Fibroblast of pulmonary artery (primary cell): ENCODE results near the gene OTUD7B.

Experiments
- DNase-seq: peaks from one replicate; pipeline ENCODE4 v3.0.0-alpha.2; 2010; ENCODE audit warnings: low read depth
- H3K4me3 ChIP-seq: replicated peaks from 2 replicates; pipeline ENCODE4 v1.5.1; 2011; ENCODE audit warnings: low read depth, mild to moderate bottlenecking, control low read depth, low read length, moderate library complexity
- TF ChIP-seq, protein P1 (sequence below): IDR thresholded peaks from 2 replicates; pipeline ENCODE4 v1.5.1; 2011; ENCODE audit warnings: mild to moderate bottlenecking, control low read depth, low read length, inconsistent platforms; ENCODE audit errors: missing control alignments

The OTUD7B gene

DNA sequence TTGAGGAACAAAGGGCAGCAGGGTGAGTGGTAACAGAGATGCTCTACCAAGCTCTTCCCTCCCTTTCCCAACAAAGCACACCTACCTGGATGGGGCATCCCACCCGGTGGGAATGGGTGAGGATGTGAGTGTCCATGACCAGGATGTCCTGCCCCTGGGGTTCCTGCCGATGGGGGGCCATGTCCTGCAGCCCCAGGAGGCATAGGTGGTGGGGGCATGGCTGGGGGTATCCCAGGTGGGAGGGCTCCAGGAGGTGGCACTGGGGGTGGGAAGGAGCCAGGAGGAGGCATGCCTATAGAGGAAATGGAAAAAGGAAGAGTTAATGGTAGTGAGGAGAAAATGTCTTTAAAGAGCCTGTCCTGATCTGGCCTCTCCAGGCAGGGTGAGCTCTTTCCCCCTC is 84.8 kb downstream of the OTUD7B start:
- no peak for DNase-seq
- TF ChIP-seq, protein P1, sequence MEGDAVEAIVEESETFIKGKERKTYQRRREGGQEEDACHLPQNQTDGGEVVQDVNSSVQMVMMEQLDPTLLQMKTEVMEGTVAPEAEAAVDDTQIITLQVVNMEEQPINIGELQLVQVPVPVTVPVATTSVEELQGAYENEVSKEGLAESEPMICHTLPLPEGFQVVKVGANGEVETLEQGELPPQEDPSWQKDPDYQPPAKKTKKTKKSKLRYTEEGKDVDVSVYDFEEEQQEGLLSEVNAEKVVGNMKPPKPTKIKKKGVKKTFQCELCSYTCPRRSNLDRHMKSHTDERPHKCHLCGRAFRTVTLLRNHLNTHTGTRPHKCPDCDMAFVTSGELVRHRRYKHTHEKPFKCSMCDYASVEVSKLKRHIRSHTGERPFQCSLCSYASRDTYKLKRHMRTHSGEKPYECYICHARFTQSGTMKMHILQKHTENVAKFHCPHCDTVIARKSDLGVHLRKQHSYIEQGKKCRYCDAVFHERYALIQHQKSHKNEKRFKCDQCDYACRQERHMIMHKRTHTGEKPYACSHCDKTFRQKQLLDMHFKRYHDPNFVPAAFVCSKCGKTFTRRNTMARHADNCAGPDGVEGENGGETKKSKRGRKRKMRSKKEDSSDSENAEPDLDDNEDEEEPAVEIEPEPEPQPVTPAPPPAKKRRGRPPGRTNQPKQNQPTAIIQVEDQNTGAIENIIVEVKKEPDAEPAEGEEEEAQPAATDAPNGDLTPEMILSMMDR = no peak
- H3K4me3 ChIP-seq = no peak overlapping the region

DNA sequence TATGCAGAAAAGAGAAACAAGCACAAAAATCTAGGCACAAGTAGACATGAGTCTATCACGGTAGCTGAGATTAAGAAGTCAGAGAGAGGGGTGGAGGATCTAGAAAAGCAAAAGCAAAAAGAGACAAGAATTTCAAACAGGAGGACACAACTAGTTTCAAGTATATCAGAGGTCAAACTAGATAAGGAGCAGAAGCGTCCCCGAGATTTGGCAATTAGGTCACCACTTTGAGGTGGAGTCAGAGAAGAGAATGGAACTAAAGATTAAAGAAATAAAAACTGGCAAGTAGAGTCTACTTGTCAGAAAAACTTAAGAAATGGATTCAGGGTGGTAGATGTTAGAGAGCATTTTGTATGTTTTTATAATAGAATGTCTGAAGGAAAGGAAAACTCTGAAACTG is 85.2 kb downstream of the OTUD7B start:
- TF ChIP-seq, protein P1 = no peak
- DNase-seq = no peak
- no peak overlapping the region for H3K4me3 ChIP-seq

DNA sequence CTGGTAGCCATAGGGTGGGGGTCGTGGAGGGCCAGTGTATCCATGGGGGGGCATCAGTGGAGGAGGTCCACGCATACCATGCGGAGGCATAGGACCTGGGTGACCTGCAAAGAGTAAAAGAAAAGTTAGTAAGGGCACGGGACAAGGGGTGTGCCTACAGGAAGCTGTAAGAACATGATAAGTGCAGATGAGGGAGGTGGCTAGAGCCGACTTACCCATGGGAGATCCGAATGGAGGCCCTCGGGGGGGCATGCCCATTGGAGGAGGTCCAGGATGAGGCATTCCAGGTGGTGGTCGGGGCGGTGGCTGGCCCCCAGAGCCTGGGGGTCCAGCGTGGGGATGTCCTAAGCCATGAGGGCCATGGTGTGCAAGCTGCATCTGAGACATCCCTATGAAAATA is 86.9 kb downstream of the OTUD7B start:
- no peak overlapping the region for H3K4me3 ChIP-seq
- TF ChIP-seq, protein P1 = no peak
- no peak for DNase-seq

DNA sequence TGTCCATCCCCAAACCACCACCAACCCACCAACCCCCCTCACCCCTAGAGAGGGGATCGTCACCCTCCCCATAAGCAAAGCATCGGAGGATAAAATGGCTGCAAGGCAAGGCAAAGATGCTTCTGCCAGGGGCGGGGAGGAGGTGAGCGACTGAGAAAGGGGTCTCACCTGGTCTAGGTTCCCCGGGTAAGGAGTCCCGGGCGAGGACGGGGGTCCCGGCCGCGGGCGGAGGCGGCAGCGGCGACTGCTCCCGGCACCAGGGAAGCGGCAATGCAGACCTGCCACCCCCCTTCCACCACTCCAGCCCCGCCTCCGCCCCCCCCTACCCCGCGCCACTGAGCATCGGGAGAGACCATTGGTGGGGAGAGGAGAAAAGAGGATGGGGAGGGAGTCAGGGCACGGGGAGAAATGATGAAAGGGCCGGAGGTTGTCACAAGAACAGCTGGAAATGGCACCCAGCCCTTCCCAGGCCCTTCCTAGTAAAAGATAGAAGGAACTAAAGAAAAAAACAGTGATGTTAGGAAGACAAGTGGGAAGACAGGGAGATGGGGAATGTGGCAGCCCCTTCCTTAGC is 92.9 kb downstream of the OTUD7B start, which contains the start of gene SV2A:
Gene SV2A (minus strand): TSS at position 274 of the 574 bp plus-strand sequence. CDS start 4,004 bp downstream, outside the sequence.
- peak within 1 kb of the TSS; percentile 72 for H3K4me3 ChIP-seq
- TF ChIP-seq, protein P1 = no peak
- DNase-seq = peak; percentile 63

DNA sequence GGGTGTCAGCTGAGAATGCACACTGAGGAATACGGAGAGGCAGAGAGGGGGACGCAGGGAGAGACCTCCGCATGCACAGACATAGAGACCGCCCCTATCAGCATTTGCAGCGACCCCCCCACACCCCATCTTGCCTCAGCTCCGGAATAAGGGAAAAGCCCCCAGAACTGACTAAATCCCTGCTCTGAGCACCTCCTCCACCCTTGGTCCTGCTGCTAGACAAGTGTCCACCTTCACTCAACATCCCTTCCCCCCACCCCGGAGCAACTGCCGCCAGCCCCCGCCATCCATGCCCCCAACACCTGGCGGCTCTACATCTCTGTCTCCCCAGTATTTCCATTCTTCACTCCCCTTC is 93.7 kb downstream of the OTUD7B start:
- no peak for DNase-seq
- H3K4me3 ChIP-seq = peak overlapping the region; percentile 72
- TF ChIP-seq, protein P1 = no peak

DNA sequence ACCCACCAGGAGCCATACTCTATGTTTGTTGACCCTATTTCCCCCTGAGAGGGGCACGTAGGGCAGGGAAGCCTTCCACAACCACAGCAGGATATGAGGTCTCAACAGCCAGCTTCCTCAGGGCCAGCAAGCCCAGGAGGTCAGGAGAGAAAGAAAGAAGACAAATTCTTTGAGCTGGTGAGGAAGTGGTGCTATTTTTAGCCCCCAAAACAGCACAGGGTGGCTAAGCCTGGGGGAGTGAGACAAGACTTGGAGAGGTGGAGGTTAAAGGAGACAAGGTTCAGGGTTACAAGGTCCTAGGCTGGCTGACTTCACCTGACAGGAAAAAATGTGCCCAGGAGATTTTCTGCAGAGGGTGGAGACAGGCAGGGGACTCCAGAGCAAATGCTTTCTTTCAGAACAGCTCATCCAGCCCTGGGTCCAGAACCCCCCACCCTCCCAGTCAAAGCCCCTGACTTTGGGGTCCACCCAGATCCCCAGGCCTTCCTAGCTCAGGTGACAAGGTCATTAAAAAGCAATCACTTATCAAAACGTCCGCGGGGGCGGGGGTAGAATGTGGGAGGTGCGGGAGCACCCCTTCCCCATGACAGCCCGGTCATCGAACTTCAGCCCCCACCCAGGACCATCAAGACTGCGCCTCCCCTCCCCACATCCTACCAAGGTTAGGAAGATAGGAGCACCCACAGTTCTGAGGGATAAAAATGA is 94.2 kb downstream of the OTUD7B start:
- H3K4me3 ChIP-seq = peak overlapping the region; percentile 72
- TF ChIP-seq, protein P1 = no peak
- no peak for DNase-seq
